Neural progenitor cell (in vitro differentiated cells): ENCODE data around the gene ATXN1. TPM values are rescaled to one million over a fixed set of nuclear protein-coding genes. Genes with fewer than 3 reads are reported as not detected.
"Not testable (repeated sequence)": the region's sequence is repeated elsewhere in the genome, so short reads cannot be mapped to it uniquely, and the experiment has no call there.

Experiments
- DNase-seq: peaks from one replicate; pipeline ENCODE4 v3.0.0-alpha.2; 2016; ENCODE audit warnings: low spot score
- H2AFZ ChIP-seq: fragments of 200-600 bp; sonication (generic); replicated peaks from 2 replicates; pipeline ENCODE4 v1.6.1; 2016; ENCODE audit warnings: antibody characterized with exemption
- H3F3A ChIP-seq: fragments of 200-600 bp; sonication (generic); 2 replicates; pipeline ENCODE4 v1.6.1; 2016; ENCODE audit warnings: antibody characterized with exemption, low read depth
- H3K27ac ChIP-seq: fragments of 200-600 bp; sonication (generic); 2 replicates; pipeline ENCODE4 v1.5.1; 2016; ENCODE audit warnings: mild to moderate bottlenecking
- H3K27me3 ChIP-seq: fragments of 200-600 bp; sonication (generic); 2 replicates; pipeline ENCODE4 v1.6.1; 2016; ENCODE audit warnings: mild to moderate bottlenecking, moderate library complexity
- H3K36me3 ChIP-seq: fragments of 200-600 bp; sonication (generic); 2 replicates; pipeline ENCODE4 v1.5.1; 2016
- H3K4me1 ChIP-seq: fragments of 200-600 bp; sonication (generic); 2 replicates; pipeline ENCODE4 v1.6.1; 2016; ENCODE audit warnings: mixed run types
- H3K4me2 ChIP-seq: fragments of 200-600 bp; sonication (generic); 2 replicates; pipeline ENCODE4 v1.6.1; 2016
- H3K4me3 ChIP-seq: fragments of 200-600 bp; sonication (generic); 2 replicates; pipeline ENCODE4 v1.5.1; 2016
- H3K79me2 ChIP-seq: fragments of 200-600 bp; sonication (generic); 2 replicates; pipeline ENCODE4 v1.6.1; 2016; ENCODE audit warnings: low read depth
- H3K9ac ChIP-seq: fragments of 200-600 bp; sonication (generic); 2 replicates; pipeline ENCODE4 v1.6.1; 2016
- H3K9me3 ChIP-seq: fragments of 200-600 bp; sonication (generic); 2 replicates; pipeline ENCODE4 v1.5.1; 2016; ENCODE audit warnings: low read depth
- H4K20me1 ChIP-seq: fragments of 200-600 bp; sonication (generic); 2 replicates; pipeline ENCODE4 v1.6.1; 2016; ENCODE audit warnings: low read depth
- H3K27ac Mint-ChIP-seq: 3 replicates; pipeline ENCODE4 v1.8.0; 2021; ENCODE audit warnings: mixed read lengths
- H3K27me3 Mint-ChIP-seq: 2 replicates; pipeline ENCODE4 v1.8.0; 2022; ENCODE audit warnings: low read depth, mild to moderate bottlenecking, inconsistent platforms, moderate library complexity, mixed read lengths; ENCODE audit not compliant: insufficient read depth
- H3K36me3 Mint-ChIP-seq: 3 replicates; pipeline ENCODE4 v1.8.0; 2021; ENCODE audit warnings: mixed read lengths
- H3K4me1 Mint-ChIP-seq: 3 replicates; pipeline ENCODE4 v1.8.0; 2021; ENCODE audit warnings: mixed read lengths
- H3K4me3 Mint-ChIP-seq: 3 replicates; pipeline ENCODE4 v1.8.0; 2021; ENCODE audit warnings: mild to moderate bottlenecking, moderate library complexity, mixed read lengths
- H3K9me3 Mint-ChIP-seq: 3 replicates; pipeline ENCODE4 v1.8.0; 2020; ENCODE audit warnings: mixed read lengths
- CTCF ChIP-seq: fragments of 200-600 bp; sonication (generic); IDR thresholded peaks from 2 replicates; pipeline ENCODE4 v1.5.1; 2017; ENCODE audit warnings: antibody characterized with exemption, mild to moderate bottlenecking
- EZH2 ChIP-seq: fragments of 200-600 bp; sonication (generic); IDR thresholded peaks from 2 replicates; pipeline ENCODE4 v1.6.1; 2017; ENCODE audit warnings: antibody characterized with exemption, mild to moderate bottlenecking, moderate library complexity
- EZH2phosphoT487 ChIP-seq: fragments of 200-600 bp; sonication (generic); IDR thresholded peaks from 2 replicates; pipeline ENCODE4 v1.6.1; 2017; ENCODE audit warnings: antibody characterized with exemption
- total RNA-seq: library from RNA; depleted of rRNA; stranded (reverse); fragments of >200 nt; gene quantifications from 2 replicates; pipeline ENCODE4 v1.2.3, GENCODE V29; 2015; ENCODE audit warnings: low replicate concordance

ATXN1 gene
- total RNA-seq, 1 donor from 2014 or later = 3.6 TPM

GRCh38 chr6:16272201-16272600 lies 489.1 kb downstream of the ATXN1 start:
- Histone ChIP-seq H3K4me3 (no peak overlapping the region), H3K4me2 (no peak overlapping the region), H3F3A (peaks cover 7% of the 10 kb centered on the region), H4K20me1 (no peaks in the 10 kb centered on the region), H3K9ac (no peak overlapping the region), H3K27ac (no peak overlapping the region), H3K79me2 (no peaks in the 10 kb centered on the region), H3K27me3 (no peaks in the 10 kb centered on the region), H3K9me3 (no peaks in the 10 kb centered on the region), H2AFZ (no peak overlapping the region), H3K36me3 (no peaks in the 10 kb centered on the region), H3K4me1 (peaks cover 6% of the 10 kb centered on the region)
- Mint-ChIP-seq H3K27ac (no peak overlapping the region), H3K9me3 (no peaks in the 10 kb centered on the region), H3K4me3 (no peak overlapping the region), H3K4me1 (peaks cover 11% of the 10 kb centered on the region), H3K36me3 (no peaks in the 10 kb centered on the region), H3K27me3 (peaks cover 10% of the 10 kb centered on the region)
- DNase-seq = no peak
- TF ChIP-seq EZH2phosphoT487 = no peak
- TF ChIP-seq EZH2 = no peak
- no peak for TF ChIP-seq CTCF

- Mint-ChIP-seq H3K4me1 (peaks cover 4% of the 10 kb centered on the region), H3K27ac (no peak overlapping the region), H3K9me3 (no peaks in the 10 kb centered on the region), H3K4me3 (no peak overlapping the region), H3K27me3 (peaks cover 10% of the 10 kb centered on the region), H3K36me3 (no peaks in the 10 kb centered on the region)
- H3K4me1 ChIP-seq = no peaks in the 10 kb centered on the region
- H3K4me3 ChIP-seq = no peak overlapping the region
- H3K36me3 ChIP-seq = no peaks in the 10 kb centered on the region
- H3K9me3 ChIP-seq = no peaks in the 10 kb centered on the region
- no peak for DNase-seq
- H3K27me3 ChIP-seq = no peaks in the 10 kb centered on the region
- peaks cover under 1% of the 10 kb centered on the region for H3F3A ChIP-seq
- no peak overlapping the region for H3K9ac ChIP-seq
- H2AFZ ChIP-seq = no peak overlapping the region
- TF ChIP-seq CTCF = no peak
- TF ChIP-seq EZH2 = no peak
- no peak for TF ChIP-seq EZH2phosphoT487
- H4K20me1 ChIP-seq = no peaks in the 10 kb centered on the region
- H3K4me2 ChIP-seq = no peak overlapping the region
- H3K79me2 ChIP-seq = no peaks in the 10 kb centered on the region
- no peak overlapping the region for H3K27ac ChIP-seq
Observed at GRCh38 chr6:16271428-16271827, 489.8 kb downstream of the ATXN1 start.

GRCh38 chr6:16270178-16270794 lies 491.0 kb downstream of the ATXN1 start:
- H3K4me1 Mint-ChIP-seq = peaks cover 3% of the 10 kb centered on the region
- no peak overlapping the region for H3K27ac Mint-ChIP-seq
- no peak for TF ChIP-seq EZH2phosphoT487
- TF ChIP-seq EZH2 = no peak
- TF ChIP-seq CTCF = no peak

GRCh38 chr6:16269442-16270070 lies 491.7 kb downstream of the ATXN1 start:
- H3K4me3 Mint-ChIP-seq, H4K20me1 ChIP-seq, H3K4me3 ChIP-seq, H3K4me1 Mint-ChIP-seq, H3K27ac Mint-ChIP-seq, H3K27me3 ChIP-seq, H3K36me3 Mint-ChIP-seq, H3K9me3 ChIP-seq, H3K9ac ChIP-seq, H3K4me1 ChIP-seq, H3K27me3 Mint-ChIP-seq, H3F3A ChIP-seq, H3K9me3 Mint-ChIP-seq, H2AFZ ChIP-seq, H3K27ac ChIP-seq, H3K4me2 ChIP-seq, H3K36me3 ChIP-seq, H3K79me2 ChIP-seq, DNase-seq: not testable (repeated sequence)

More at GRCh38 chr6:16270178-16270794, 491.0 kb downstream of the ATXN1 start:
- Mint-ChIP-seq H3K27me3 (peaks cover 8% of the 10 kb centered on the region), H3K36me3 (no peaks in the 10 kb centered on the region), H3K9me3 (peaks cover 4% of the 10 kb centered on the region), H3K4me3 (no peak overlapping the region)
- Histone ChIP-seq H2AFZ (no peak overlapping the region), H4K20me1 (no peaks in the 10 kb centered on the region), H3K36me3 (no peaks in the 10 kb centered on the region), H3F3A (no peaks in the 10 kb centered on the region), H3K27ac (no peak overlapping the region), H3K4me2 (no peak overlapping the region), H3K79me2 (no peaks in the 10 kb centered on the region), H3K27me3 (no peaks in the 10 kb centered on the region), H3K4me1 (no peaks in the 10 kb centered on the region), H3K9me3 (no peaks in the 10 kb centered on the region), H3K4me3 (no peak overlapping the region), H3K9ac (no peak overlapping the region)
- DNase-seq = no peak
